Measurements from ENCODE around the gene C13orf42.

Gene C13orf42

GRCh38 chr13:51064753-51065152, 46.3 kb downstream of the C13orf42 start:
- no peak for DNase-seq

DNA sequence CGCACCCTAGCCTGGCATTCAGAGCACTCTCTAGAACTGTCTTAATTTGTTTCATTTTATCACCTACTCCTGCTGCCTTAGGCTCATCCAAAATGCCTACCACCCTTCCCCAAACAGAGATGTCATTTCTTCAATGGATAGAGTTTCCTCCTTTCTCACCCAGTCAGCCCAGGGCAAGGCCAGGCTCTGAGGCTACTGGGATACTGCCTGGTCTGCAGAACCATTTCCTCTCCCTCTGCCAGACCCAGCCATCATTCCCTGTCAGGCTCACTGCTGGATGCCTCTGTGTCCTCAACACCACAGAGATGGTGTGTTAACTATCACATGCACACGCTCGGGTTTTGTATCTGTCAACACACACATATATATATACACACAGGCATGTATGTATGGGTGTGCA, 47.2 kb downstream of the C13orf42 start:
- no peak for DNase-seq

DNA sequence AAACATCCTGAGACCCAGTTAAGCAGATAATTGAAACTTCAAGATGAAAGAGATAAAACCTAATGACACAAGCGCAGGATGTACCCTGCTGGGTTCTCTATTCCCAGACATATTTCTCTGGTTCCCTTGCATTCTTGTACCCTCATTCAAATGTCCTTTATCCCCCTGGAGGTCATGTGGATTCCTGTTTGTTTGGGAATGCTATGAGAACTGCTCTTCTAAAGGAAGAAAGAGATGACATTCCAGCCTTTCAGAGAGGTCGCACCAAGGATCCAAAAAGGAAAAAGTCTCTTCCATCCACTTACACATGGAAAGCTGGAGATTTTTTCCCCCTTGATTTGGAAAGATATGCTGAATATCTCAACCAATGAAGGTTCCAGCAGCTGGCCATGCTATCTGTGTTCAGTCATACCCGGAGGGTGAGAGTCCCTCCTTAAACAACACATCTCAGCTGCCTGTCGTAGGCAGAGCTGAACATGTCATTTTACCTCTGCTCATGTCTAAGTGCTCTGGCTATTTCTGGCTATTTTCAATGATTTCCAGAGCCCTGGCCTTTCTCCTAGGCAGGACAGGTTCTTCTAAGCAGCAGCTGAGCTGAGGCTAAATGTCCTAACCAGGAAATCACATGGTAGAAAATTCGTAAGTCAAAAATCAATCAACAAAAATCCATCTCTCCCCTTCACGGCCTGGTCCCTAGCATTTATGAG, 52.5 kb downstream of the C13orf42 start:
- no peak for DNase-seq

DNA sequence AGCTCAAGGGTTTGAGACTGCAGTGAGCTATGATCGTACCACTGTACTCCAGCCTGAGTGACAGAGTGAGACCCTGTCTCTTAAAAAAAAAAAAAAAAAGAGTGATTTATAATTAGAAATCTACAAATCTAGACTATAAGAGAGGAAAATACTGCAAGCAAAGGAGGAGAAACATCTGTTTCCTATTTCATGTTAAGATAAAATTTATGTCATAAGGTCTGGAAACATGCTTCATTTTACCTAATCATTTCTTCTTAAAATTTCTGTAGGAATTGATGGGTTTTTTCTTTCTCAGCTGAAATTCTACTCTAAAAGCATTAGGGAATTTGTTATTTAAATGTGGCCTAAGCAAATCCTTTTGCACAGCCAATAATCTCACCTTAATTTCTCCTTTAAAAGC, 53.2 kb downstream of the C13orf42 start:
- DNase-seq, result no peak

DNA sequence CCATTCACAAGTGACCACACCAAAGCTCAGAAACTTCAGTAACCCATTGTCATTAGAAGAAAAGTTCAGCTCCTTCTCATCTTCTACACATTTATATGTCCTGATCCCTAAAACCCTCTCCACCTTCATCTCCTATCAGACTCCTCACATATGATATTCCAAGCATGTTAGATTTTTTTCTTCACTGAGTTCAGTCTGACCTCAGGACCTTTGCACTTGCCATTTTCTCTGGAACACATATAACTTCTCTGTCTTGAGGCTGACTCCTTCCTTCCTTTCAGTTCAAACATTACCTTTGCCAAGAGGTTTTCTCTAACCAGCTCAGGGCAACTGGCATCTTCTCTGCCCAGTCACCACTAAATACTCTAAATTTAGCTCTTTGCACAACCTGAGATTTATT, 54.1 kb downstream of the C13orf42 start:
- DNase-seq, result no peak

DNA sequence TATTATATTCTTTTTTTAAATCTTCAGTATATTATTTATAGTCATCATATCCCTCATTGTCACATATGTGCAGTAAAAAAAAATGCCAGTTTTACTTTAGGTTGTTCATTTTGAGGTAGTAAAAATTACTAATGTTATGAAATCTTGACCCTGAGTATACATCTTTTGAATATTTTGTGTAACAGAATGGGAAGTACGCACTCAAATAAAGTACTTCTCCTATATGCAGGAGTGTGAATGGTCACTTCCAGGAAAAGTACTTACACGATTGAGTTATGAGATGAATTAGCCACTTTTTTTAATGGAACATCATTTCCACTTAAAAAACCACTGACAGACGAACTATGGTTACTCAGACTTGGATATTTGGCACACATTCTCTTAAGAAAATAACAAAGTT, 58.5 kb downstream of the C13orf42 start:
- no peak for DNase-seq

GRCh38 chr13:51050021-51050830, 60.8 kb downstream of the C13orf42 start:
- DNase-seq, result no peak

GRCh38 chr13:51048616-51049015, 62.5 kb downstream of the C13orf42 start:
- DNase-seq, result no peak

- no peak for DNase-seq
These were observed 63.0 kb downstream of the C13orf42 start for GRCh38 chr13:51048166-51048461.

GRCh38 chr13:51047434-51048165, 63.5 kb downstream of the C13orf42 start:
- DNase-seq, result no peak

- DNase-seq, result no peak
These were observed 65.6 kb downstream of the C13orf42 start for GRCh38 chr13:51045451-51045850.

- DNase-seq, result no peak
These were observed 66.9 kb downstream of the C13orf42 start for GRCh38 chr13:51044023-51044665.

- no peak for DNase-seq
These were observed 67.8 kb downstream of the C13orf42 start for GRCh38 chr13:51043310-51043709.

DNA sequence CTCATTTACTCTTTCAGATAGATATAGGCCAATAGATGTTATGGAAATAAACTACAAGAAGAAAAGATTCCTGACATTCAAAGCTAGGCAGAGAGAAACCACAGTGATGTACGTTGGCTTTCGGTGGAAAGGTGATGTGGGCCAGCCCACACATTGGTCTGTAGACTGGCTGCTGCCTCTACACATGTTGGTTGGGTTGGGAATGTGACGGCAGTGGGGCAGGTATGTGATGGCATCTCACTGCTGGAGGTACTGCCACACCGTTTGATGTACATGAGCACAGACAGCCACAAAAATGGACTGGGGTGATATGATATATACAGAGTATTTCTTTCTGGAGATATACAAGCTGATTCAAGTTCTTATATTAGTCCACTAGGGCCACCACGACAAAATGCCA, 69.4 kb downstream of the C13orf42 start:
- DNase-seq, result no peak

DNA sequence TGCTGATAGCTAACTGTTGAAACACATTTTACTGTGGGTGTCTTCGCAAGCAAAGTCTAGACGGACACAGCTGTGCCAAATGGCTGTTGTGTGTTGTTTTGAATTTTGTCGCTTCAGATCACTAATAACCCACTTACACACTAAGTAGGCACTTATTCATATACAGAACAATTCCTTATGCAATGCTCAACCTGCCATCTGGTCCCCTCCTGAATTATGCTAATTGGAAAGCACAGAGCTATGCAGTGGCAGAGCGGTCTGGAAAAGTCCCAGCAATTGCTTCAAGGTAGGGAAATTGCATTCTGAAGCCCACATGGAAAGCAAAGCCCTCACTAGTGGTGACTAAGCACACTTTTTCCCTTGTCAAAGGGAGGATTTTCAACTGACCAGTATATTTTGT, 69.9 kb downstream of the C13orf42 start:
- no peak for DNase-seq

DNA sequence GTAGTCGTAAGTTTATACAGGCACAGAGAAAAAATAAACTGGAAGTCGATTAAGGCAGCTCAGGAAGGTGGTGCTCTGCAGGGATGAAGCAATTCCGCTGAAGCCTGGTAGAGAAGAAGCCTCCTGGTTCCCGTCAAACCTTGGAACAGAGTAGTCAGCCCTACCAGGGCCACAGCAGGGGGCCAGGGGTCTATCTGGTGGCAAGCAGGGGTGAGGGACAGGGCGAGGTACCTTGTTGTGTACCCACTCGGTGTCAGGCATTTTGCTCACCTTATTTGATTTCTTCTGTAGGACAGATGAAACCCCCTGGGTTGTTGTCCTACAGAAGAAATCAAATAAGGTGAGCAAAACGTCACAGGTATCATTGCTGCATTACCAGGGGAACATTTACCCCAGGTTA, 70.6 kb downstream of the C13orf42 start:
- DNase-seq, result no peak

DNA sequence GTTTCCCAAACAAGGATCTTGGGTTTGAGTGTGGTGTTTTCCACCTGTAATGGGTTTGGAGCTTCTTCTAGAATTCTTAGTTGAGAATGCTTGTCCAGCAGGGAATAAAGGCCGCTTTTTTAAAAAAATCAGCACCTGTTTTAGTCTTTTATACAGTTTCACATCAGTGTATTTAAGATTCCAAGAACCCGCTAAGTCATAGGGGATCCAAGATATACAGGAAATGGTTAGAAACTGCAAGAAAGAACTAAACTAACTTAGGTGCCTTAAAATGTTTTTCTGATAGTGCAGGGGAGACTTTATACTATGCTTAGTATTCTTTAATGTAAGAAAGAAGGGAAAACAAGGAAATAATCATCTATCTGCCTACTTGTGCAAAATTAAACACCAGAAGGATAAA, 74.7 kb downstream of the C13orf42 start:
- DNase-seq, result no peak

GRCh38 chr13:51035978-51036377, 75.1 kb downstream of the C13orf42 start:
- no peak for DNase-seq

- DNase-seq, result no peak
These were observed 75.6 kb downstream of the C13orf42 start for GRCh38 chr13:51035469-51035868.

GRCh38 chr13:51034906-51035305, 76.2 kb downstream of the C13orf42 start:
- DNase-seq, result no peak

DNA sequence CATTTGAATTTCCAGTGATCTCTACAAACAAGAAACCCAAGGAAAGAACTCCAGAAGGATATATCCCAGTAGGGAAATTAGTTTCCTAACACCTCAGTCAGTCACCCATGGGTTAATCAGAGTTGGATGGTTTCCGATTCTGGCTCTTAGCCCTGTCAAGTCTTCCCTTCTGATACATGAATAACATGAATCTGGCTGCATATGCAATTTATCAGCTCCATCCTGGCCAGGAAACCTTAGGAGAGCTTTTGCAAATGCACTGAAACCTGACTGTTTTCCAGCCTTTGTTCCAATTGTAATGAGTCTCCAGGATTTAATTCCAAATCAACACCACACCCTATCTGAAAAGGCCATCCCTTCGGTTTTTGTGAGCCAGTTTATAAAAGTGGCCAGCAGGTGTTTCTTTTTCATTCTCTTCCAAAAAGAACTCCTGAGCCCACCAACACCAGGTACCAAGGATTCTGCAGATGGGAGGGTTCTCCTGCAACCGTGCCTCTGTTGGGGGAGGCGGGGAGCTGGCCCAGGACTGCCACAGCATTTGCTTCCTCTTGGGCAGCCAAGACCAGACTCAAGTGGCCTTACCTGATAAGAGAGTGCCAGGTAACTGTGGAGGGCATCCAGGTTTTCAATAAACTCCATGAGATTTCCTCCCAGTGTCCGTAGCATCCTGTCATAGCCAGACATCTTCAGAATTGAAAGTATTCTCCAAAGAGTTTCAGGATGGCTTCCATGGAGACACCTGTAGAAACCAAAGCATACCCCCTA, 77.5 kb downstream of the C13orf42 start:
- DNase-seq, result no peak

DNA sequence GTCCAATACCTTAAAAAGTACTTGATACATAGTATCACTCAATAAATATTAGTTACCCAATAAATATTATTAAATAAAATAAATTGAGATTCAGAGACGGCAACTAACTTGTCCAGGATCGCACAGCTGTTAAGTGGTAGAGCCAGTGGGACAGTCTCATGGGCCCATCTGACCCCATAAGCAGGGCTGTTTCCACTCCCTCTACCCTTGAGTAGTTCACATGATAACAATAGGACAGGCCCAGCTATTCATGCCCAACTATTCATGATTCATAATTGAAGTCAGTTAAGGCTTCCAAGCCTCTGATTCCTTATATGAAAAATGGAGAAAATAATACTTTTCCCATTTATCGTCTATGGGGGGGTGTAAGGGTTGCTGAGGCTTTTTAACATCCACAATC, 78.2 kb downstream of the C13orf42 start:
- DNase-seq, result no peak
